HFF-Myc (cell line): ENCODE data around the gene CD3G.

ENCODE experiments used
- DNase-seq: peaks from one replicate; pipeline ENCODE4 v3.0.0-alpha.2; 2011; ENCODE audit warnings: low read depth; ENCODE audit errors: extremely low read depth
- H3K4me3 ChIP-seq: replicated peaks from 2 replicates; pipeline ENCODE4 v1.5.1; 2011; ENCODE audit warnings: low read depth, mild to moderate bottlenecking, control low read depth, low read length
- TF ChIP-seq, protein P1 (sequence below): IDR thresholded peaks from 2 replicates; pipeline ENCODE4 v1.5.1; 2012; ENCODE audit warnings: mild to moderate bottlenecking, low read depth, low read length, control low read depth; ENCODE audit errors: missing control alignments

The CD3G gene

DNA sequence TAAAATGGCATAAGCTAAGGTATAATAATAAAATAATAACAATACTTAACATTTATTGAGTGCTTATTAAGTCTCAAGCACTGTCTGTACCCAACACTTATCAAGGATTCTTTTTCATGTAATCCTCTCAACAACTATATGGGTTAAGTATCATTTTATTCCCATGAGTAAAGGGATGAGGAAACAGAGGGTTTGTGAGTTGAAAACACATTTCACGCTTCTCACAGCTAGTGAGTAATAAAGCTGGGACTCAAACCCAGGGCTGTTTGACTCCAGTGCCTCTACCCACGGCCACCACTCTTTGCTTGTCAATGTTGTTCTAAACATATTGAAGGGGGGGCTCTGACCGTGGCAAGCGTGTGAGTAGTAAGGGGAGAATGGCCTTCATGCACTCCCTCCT lies 30.9 kb upstream of the CD3G start:
- TF ChIP-seq, protein P1, sequence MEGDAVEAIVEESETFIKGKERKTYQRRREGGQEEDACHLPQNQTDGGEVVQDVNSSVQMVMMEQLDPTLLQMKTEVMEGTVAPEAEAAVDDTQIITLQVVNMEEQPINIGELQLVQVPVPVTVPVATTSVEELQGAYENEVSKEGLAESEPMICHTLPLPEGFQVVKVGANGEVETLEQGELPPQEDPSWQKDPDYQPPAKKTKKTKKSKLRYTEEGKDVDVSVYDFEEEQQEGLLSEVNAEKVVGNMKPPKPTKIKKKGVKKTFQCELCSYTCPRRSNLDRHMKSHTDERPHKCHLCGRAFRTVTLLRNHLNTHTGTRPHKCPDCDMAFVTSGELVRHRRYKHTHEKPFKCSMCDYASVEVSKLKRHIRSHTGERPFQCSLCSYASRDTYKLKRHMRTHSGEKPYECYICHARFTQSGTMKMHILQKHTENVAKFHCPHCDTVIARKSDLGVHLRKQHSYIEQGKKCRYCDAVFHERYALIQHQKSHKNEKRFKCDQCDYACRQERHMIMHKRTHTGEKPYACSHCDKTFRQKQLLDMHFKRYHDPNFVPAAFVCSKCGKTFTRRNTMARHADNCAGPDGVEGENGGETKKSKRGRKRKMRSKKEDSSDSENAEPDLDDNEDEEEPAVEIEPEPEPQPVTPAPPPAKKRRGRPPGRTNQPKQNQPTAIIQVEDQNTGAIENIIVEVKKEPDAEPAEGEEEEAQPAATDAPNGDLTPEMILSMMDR: no peak
- DNase-seq: no peak
- no peak overlapping the region for H3K4me3 ChIP-seq

DNA sequence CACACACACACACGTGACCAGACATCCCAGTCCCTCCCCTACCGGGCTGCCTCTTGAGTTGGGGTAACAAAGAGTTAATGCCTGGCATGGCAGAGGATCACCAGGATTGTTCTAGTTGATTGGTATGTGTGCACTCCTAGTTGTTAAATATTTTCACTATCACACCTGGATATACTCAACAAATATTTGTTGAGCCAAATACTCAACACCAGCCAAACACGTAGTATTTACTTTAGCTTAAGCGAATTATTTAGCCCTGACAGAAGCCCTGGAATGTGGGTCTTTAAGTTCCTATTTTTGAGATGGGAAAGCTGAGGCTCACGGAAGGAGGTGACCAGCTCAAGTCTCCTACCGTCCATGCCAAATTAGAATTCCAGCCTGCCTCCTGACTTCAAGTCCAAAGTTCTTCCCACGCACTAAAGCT lies 29.1 kb upstream of the CD3G start:
- DNase-seq: no peak
- TF ChIP-seq, protein P1: no peak
- H3K4me3 ChIP-seq: no peak overlapping the region

DNA sequence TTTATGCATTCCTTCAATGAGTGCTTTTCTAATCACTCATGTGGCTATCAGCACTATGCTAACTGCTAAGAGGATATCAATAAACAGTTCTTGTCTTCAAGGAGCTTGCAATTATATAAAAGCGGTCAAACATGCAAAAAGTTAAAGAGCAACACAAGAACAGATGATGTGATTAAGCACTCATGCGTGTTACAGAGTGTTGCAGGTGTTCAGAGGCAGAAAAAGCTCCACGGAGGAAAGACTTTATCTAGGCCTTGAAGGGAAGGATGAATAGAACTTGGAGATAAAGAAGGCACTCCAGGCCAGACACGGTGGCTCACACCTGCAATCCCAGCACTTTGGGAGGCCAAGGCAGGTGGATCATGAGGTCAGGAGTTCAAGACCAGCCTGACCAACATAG lies 26.0 kb upstream of the CD3G start:
- no peak for DNase-seq
- TF ChIP-seq, protein P1: no peak
- H3K4me3 ChIP-seq: no peak overlapping the region

DNA sequence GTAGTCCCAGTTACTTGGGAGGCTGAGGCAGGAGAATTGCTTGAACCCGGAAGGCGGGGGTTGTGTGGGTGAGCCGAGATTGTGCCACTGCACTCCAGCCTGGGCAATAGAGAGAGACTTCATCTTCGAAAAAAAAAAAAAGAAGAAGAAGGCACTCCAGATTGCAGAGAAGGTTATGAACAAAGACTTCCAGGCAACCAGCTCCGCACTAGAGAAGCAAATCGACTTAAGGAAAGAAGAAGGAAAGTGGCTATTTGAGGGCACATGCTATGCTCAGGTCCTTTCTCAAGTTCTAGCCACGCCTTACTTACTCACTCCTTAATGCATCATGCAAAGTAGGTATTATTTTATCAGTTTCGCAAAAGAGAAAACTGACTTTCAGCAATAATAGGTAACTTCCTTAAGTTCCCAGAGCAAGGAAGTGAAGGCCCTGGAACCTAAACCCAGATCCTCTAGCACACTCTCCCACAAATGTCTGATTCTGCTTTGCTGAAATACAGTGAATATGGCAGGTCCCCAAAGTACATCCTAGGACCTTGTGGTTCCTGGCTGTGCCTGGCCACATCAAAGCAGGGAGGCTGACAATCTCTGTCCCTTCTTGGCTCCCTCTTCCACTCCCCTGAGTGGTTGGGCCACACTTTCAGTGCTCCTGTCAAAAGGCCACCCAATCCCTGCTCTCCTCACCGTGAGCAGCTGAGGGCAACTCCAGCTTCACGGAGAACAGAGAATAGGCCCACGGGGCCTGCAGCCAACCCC lies 25.4 kb upstream of the CD3G start:
- no peak for DNase-seq
- no peak overlapping the region for H3K4me3 ChIP-seq
- TF ChIP-seq, protein P1: no peak

DNA sequence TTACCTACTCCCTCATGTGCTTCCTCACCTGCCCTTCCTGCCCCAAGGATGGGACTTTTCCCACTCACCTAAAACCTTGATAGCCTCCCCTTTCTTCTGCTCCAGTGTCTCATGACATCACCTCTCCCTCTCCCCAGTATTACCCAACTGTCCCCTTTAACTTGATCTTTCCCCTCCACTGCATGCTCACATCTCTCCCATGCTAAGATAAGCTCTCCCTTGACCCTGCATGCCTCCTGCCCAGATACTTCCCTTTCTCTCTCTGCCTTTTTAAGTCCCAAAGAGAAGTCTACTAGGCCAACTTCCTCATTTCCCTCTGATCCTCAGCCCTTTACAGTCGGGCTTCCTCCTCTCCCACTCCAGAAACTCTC lies 24.8 kb upstream of the CD3G start:
- no peak for DNase-seq
- TF ChIP-seq, protein P1: no peak
- no peak overlapping the region for H3K4me3 ChIP-seq

DNA sequence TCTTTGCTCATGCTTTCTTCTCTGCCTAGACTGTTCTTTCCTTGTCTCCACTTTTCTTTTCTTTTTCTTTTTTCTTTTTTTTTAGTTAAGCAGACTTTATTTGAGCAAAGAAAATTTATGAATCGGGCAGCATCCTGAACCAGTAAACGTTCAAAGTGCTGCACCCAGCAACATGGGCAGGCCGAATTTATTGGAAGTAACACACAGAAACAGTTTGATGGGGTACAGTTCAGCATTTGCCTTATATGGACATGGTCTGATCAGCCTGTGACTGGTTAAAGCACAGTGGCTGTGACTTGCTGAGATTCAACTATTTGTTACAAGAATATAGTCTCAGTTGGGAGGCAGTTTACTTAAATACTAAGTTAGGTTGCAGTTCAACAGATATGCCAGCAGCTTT lies 23.6 kb upstream of the CD3G start:
- H3K4me3 ChIP-seq: no peak overlapping the region
- TF ChIP-seq, protein P1: no peak
- DNase-seq: no peak
